Heart left ventricle (tissue), 13 donors: ENCODE results near the gene PRKAG2.

Experiments used
- POLR2A ChIP-seq, 2 donors: fragments of 450-650 bp; IDR thresholded peaks; one replicate each; pipeline ENCODE4 v1.6.1; 2017; ENCODE audit warnings: antibody characterized with exemption in 2 of 2, mild to moderate bottlenecking in 2 of 2, moderate library complexity in 2 of 2
- TF ChIP-seq, protein P1 (sequence below), 12 donors: fragments of 200-600 bp; sonication (generic) in 4 of 12; IDR thresholded peaks; one replicate each; pipeline versions ENCODE4 v1.5.0 to v1.8.0; 2018 to 2022; ENCODE audit warnings: antibody characterized with exemption in 12 of 12, mild to moderate bottlenecking in 5 of 12
- donor health status: ischemic (EF 13 %, LVEDD 7.1; RV severe dilation, severe dysfunction).
- donor health status: DM: no; HTN: yes; CAD: no.
- donor health status: DM: no; HTN: no; CAD: no.
- donor health status: ischemic (EF 25% LVEDD 6.9; RV normal size, moderate dysfunction).
- donor health status: ischemic (EF 25% LVEDD 5.7; RV mildly dilated, moderate dysfunction).
- donor health status: ischemic (EF 35%, LVEDD 5.7; RV mildly dilated, moderate dysfunction).
- donor health status: nonischemic (EF 11% LVEDD 7.7; RV severe dilation, severe dysfunction).
- donor health status: DM: yes; HTN: yes; CAD: no.
- donor health status: PGD.
- donor health status: ischemic (EF 29% LVEDD 5.4; RV normal size, mild dysfunction).
- donor health status: nonischemic (EF 23%, LVEDD 6.1; RV moderate dilation, normal function).

DNA sequence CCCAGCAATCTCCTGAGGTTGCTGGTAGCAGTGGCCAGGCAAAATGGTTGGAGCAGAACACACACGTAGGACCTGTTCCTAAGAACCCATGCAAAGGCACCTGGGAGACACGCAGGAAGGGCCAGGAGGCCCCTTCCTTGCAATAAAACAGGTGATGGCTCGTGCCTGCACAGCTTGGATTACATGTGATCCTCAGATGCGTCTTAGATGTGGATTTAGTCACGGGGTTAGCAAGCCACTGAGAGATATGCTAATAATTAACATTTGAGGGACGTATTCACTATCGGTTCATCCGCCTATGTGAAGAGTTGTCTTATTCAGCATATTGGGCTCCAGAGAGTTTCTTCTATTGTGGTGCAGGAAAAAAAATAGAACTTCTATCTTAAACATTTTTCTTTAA is 352.6 kb downstream of the PRKAG2 start:
- TF ChIP-seq, protein P1, sequence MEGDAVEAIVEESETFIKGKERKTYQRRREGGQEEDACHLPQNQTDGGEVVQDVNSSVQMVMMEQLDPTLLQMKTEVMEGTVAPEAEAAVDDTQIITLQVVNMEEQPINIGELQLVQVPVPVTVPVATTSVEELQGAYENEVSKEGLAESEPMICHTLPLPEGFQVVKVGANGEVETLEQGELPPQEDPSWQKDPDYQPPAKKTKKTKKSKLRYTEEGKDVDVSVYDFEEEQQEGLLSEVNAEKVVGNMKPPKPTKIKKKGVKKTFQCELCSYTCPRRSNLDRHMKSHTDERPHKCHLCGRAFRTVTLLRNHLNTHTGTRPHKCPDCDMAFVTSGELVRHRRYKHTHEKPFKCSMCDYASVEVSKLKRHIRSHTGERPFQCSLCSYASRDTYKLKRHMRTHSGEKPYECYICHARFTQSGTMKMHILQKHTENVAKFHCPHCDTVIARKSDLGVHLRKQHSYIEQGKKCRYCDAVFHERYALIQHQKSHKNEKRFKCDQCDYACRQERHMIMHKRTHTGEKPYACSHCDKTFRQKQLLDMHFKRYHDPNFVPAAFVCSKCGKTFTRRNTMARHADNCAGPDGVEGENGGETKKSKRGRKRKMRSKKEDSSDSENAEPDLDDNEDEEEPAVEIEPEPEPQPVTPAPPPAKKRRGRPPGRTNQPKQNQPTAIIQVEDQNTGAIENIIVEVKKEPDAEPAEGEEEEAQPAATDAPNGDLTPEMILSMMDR (IDR thresholded peaks at IDR 0.05): no peak
- no peak for TF ChIP-seq POLR2A (IDR thresholded peaks at IDR 0.05)
